ENCODE measurements around the gene NKD1.

- TF ChIP-seq CTCF (IDR thresholded peaks at IDR 0.05): no peak
- TF ChIP-seq POLR2A (IDR thresholded peaks at IDR 0.05): no peak
- TF ChIP-seq EP300 (IDR thresholded peaks at IDR 0.05): no peak
- no peak for TF ChIP-seq POLR2AphosphoS5 (IDR thresholded peaks at IDR 0.05)
Measured at GRCh38 chr16:50531359-50531758, 16.8 kb upstream of the NKD1 start.

Data from stomach (tissue), 4 donors.